BE2C (cell line): ENCODE results near the gene NINJ1.

ENCODE experiments used
- DNase-seq: peaks from one replicate; pipeline ENCODE4 v3.0.0-alpha.2; 2020
- H3K27me3 ChIP-seq: fragments of 250-450 bp; sonication (Bioruptor Pico); 2 replicates; pipeline ENCODE4 v1.5.1; 2020; ENCODE audit warnings: mild to moderate bottlenecking
- H3K36me3 ChIP-seq: fragments of 250-450 bp; sonication (Bioruptor Pico); 2 replicates; pipeline ENCODE4 v1.5.1; 2020; ENCODE audit warnings: mild to moderate bottlenecking
- H3K4me1 ChIP-seq: fragments of 250-450 bp; sonication (Bioruptor Pico); 2 replicates; pipeline ENCODE4 v1.5.1; 2020
- H3K4me3 ChIP-seq: 2 replicates; pipeline ENCODE4 v1.5.1; 2011; ENCODE audit warnings: low read depth, low read length
- H3K9me3 ChIP-seq: fragments of 250-450 bp; sonication (Bioruptor Pico); 2 replicates; pipeline ENCODE4 v1.5.1; 2020
- TF ChIP-seq, protein P1 (sequence below): IDR thresholded peaks from 2 replicates; pipeline ENCODE4 v1.5.1; 2012; ENCODE audit warnings: mild to moderate bottlenecking, low read depth, low read length

The NINJ1 gene

DNA sequence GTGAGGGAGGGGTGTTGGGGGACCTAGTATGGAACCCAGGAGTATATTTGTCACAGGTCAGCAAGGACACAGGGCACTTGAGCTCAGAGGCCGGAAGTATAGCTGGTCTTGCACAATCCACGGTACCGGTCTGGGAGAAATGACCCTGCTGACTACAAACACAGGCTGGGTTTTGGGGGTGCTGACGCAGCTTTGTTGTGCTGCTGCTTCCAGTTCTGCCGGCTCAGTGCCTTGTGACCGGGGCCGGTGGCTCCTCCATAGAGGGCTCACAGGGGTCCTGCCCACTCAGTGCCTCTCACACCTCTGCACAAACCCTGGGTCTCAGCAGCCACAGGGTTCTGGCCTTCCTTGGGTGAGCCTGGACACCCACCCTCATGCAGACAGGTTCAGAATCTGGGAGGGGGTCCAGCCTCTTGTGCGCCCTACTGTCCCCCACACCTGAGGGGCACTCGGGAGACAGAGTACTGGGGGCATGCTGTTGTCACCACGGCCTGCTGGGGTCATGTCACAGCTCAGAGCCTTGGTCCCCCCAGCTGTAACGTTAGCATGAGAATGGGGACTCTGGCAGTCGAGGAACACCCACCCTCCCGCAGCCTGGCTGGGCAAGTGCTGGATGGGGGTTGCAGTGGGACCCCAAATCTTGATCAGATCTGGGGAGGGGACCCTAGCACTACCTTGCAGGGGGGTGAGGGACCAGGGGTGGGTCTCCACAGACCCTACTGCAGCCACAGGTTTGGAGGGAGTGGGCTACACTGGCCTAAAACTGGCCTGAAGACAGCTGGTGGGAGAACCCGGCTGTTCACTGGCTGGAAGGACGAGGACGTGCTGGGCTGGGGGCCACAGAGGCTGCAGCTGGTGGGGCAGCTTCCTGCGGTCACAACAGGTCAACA lies 17.7 kb downstream of the NINJ1 start:
- H3K36me3 ChIP-seq: no peaks in the 10 kb centered on the region; the same call in 1 of the 2 replicates
- DNase-seq: peak; percentile 4
- H3K27me3 ChIP-seq: no peaks in the 10 kb centered on the region
- TF ChIP-seq, protein P1, sequence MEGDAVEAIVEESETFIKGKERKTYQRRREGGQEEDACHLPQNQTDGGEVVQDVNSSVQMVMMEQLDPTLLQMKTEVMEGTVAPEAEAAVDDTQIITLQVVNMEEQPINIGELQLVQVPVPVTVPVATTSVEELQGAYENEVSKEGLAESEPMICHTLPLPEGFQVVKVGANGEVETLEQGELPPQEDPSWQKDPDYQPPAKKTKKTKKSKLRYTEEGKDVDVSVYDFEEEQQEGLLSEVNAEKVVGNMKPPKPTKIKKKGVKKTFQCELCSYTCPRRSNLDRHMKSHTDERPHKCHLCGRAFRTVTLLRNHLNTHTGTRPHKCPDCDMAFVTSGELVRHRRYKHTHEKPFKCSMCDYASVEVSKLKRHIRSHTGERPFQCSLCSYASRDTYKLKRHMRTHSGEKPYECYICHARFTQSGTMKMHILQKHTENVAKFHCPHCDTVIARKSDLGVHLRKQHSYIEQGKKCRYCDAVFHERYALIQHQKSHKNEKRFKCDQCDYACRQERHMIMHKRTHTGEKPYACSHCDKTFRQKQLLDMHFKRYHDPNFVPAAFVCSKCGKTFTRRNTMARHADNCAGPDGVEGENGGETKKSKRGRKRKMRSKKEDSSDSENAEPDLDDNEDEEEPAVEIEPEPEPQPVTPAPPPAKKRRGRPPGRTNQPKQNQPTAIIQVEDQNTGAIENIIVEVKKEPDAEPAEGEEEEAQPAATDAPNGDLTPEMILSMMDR: no peak
- peaks cover 17% of the 10 kb centered on the region for H3K4me1 ChIP-seq
- no peaks in the 10 kb centered on the region for H3K9me3 ChIP-seq
- no peak overlapping the region for H3K4me3 ChIP-seq

DNA sequence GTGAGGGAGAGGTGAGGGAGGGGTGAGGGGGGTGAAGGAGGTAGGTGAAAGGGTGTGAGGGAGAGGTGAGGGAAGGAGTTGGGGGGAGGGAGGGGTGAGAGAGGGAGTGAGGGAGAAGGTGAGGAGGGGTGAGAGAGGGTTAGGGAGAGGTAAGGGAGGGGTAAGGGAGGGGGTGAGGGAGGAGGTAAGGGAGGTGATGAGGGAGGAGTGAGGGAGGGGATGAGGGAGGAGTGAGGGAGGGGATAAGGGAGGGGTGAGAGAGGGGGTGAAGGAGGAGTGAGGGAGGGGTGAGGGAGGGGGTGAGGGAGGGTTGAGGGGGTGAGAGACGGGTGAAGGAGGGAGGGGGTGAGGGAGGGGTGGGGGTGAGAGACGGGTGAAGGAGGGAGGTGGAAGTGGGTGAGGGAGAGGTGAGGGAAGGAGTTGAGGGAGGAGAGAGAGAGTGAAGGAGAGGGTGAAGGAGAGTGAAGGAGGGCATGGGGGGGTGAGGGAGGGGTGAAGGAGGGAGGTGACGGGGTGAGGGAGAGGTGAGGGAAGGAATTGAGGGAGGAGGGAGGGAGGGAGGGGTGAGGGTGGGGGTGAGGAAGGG lies 18.5 kb downstream of the NINJ1 start:
- peaks cover 12% of the 10 kb centered on the region for H3K4me1 ChIP-seq

DNA sequence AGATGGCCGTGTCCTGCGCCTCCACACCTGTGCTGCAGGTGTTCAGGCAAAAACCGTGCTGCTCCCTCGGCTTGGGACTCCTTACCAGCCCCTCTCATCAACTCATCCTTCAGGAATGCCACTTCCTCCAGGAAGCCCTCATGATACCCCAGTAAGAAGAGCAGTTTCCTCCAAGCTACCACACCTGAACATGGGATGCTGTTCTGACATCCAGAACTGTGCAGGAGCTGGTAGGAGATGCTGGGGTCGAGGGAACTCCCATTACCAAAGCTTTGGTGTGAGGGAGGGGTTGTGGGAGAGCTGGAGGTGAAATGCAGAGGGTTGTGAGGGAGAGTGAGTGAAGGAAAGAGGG lies 19.1 kb downstream of the NINJ1 start:
- Histone ChIP-seq H3K36me3 (no peaks in the 10 kb centered on the region), H3K4me3 (no peak overlapping the region), H3K4me1 (peaks cover 6% of the 10 kb centered on the region), H3K9me3 (no peaks in the 10 kb centered on the region), H3K27me3 (no peaks in the 10 kb centered on the region)
- no peak for DNase-seq
- TF ChIP-seq, protein P1: no peak

More for the DNA sequence above, 18.5 kb downstream of the NINJ1 start:
- Histone ChIP-seq H3K4me3 (no peak overlapping the region), H3K27me3 (no peaks in the 10 kb centered on the region), H3K9me3 (no peaks in the 10 kb centered on the region), H3K36me3 (no peaks in the 10 kb centered on the region)
- TF ChIP-seq, protein P1: no peak
- peak; percentile 4 for DNase-seq

DNA sequence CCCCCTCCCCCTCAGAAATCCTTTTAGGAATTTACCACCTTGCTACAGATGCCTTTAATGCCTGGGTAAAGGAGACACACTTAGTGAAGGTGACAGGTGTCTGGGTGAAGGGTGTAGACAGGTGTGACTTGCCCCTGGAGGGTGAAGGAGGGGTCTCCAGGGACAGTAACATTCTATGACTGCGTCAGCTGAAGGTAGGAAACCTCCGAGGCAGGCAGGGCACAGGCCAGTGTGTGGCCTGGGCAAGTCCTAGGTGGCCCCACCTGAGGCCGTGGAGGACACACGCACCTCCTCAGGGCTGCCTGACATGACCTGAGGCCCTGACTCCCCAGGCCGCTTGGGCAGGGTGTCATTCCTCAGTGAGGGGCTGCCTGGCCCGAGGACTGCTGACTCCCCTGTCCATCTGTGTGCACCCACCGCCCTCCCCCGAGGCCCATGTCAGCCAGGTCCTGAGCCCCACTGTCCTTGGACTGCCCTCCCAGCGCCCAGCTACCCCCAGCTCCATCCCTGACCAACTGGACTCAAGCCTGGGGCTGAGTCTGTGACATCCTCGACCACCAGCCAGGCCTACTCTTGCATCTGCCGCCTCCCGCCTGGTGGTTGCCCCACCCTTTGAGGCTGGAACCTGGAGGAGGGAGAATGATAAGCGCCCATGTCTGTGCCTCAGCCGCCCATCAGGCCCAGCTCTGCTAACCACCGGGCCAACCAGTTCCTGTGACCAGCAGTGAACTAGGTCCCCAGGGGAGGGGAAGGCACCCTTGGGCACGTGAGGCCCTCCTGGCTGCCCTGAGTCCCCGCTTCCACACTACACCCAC lies 19.7 kb downstream of the NINJ1 start:
- no peaks in the 10 kb centered on the region for H3K27me3 ChIP-seq
- H3K4me3 ChIP-seq: no peak overlapping the region
- peak; percentile 8 for DNase-seq
- TF ChIP-seq, protein P1: no peak
- H3K4me1 ChIP-seq: peaks cover 1% of the 10 kb centered on the region
- H3K36me3 ChIP-seq: no peaks in the 10 kb centered on the region
- no peaks in the 10 kb centered on the region for H3K9me3 ChIP-seq

DNA sequence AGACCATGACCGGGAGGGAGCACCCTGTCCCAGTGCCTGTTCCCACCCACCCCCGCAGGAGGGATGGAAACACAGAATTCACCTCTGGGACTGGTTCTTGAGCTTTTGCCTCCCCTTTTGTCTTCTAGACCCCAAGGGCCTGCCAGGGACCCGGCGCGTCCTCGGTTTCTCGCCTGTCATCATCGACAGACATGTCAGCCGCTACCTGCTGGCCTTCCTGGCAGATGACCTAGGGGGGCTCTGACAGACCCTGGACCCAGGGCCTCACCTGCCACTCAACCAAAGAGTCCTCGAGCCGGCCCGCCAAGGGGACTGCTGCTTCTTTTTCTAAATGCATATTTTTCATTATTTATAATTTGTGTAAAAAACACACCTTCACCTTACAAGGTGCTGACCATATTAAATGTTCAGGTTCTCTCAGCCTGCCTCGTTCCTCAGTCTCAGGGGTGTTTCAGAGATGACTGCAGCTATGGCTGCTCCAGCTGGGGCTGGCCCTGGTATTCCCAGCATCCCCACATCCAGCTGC lies 21.1 kb downstream of the NINJ1 start:
- H3K4me1 ChIP-seq: no peaks in the 10 kb centered on the region
- no peaks in the 10 kb centered on the region for H3K27me3 ChIP-seq
- DNase-seq: peak; percentile 3
- TF ChIP-seq, protein P1: no peak
- no peak overlapping the region for H3K4me3 ChIP-seq
- no peaks in the 10 kb centered on the region for H3K9me3 ChIP-seq
- H3K36me3 ChIP-seq: no peaks in the 10 kb centered on the region; the same call in 1 of the 2 replicates
